Measurements from ENCODE around the gene EDARADD.

Gene EDARADD

DNA sequence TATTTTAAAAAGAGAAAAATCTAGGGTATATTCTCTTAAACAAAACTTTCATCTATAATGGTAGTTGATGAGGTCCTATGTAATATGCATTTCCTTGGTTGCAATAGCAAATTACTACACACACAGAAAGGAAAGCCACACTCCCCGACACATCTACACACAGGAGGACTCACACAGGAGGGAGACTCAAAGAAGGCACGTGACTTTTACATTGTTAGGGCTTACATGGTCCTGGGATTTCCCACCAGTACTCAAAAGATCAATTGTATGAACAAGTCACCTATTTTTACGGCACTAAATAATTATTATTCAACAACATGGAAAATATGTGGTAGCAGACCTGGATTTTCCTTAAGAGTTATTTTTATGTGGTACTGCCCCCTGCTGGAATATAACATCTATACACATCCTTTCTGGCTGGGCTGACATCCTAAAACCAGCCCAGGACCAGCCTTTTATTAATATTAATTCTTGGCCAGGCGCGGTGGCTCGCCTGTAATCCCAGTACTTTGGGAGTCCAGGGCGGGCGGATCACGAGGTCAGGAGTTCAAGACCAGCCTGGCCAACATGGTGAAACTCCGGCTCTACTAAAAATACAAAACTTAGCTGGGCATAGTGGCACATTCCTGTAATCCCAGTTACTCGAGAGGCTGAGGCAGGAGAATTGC is 95.8 kb downstream of the EDARADD start:
- H3K27me3 ChIP-seq (ENCODE audit: insufficient read depth, insufficient read length): no peaks in the 10 kb centered on the region
- DNase-seq (ENCODE audit: low read depth, low spot score): peak; percentile 43
- H3K4me1 ChIP-seq (ENCODE audit: insufficient read depth, insufficient read length): peaks cover 6% of the 10 kb centered on the region
- no peaks in the 10 kb centered on the region for H3K36me3 ChIP-seq (ENCODE audit: insufficient read depth, insufficient read length, low read length)
- H3K9me3 ChIP-seq (ENCODE audit: insufficient read depth, low read length): no peaks in the 10 kb centered on the region
- no peak for TF ChIP-seq SUZ12 (IDR thresholded peaks at IDR 0.05; ENCODE audit: extremely low read depth, insufficient read depth, insufficient read length)
- no peak for TF ChIP-seq ZNF274 (IDR thresholded peaks at IDR 0.05; ENCODE audit: low read depth, low read length)
- no peak for TF ChIP-seq YY1 (IDR thresholded peaks at IDR 0.05; ENCODE audit: insufficient read depth, insufficient read length)
- H3K9ac ChIP-seq (ENCODE audit: insufficient read length, low read depth): no peak overlapping the region
- no peak overlapping the region for H3K4me3 ChIP-seq (ENCODE audit: insufficient read length, low read depth)

DNA sequence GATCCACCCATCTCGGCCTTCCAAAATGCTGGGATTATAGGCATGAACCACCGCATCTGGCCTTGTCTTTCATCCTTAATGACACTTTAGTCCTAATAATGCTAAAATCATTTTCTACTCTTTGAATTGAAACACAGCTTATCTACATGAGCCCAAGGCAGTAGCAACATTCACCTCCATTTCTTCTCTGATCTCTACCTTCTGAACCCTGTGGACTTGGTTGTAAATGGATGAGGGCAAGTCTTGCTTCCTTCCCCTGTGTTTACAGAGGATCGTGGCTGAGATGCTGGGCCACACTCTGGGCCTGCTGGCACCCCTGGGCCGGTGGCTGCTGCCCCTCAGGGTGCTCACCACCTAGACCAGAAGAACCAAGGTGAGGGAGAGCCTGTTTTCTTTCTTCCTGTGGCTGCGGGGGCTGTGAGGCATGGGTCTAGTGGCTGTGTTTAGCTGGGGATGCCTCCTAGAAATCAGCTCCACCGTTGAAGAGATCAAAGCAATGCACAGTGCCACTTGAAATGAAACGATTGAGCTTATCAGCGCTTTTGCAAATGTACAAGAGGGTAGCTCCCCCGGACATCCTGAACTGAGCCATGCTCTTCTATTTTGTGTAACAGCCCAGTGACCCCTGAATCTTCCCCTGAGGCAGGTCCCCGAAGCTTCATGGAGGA is 97.5 kb downstream of the EDARADD start:
- no peaks in the 10 kb centered on the region for H3K27me3 ChIP-seq (ENCODE audit: insufficient read depth, insufficient read length)

DNA sequence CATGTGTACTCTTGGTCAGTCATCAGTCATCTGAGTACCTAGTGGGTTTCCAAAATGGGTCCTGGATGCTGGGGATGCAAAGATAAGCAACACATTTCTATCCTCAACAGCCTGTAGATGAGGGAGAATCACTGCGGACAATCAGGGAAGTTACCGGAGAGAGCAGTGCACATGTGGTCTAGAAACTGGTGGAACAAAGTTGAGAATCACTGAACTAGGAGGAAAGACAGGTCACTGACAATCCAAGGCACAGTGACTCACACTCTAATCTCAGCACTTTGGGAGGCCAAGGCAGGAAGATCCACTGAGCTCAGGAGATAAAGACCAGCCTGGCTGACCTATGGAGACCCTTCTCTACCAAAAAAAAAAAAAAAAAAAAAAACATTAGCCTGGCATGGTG is 98.3 kb downstream of the EDARADD start:
- Histone ChIP-seq H3K4me3 (ENCODE audit: insufficient read length, low read depth) (no peak overlapping the region), H3K36me3 (ENCODE audit: insufficient read depth, insufficient read length, low read length) (no peaks in the 10 kb centered on the region), H3K9ac (ENCODE audit: insufficient read length, low read depth) (no peak overlapping the region), H3K27me3 (ENCODE audit: insufficient read depth, insufficient read length) (no peaks in the 10 kb centered on the region), H3K9me3 (ENCODE audit: insufficient read depth, low read length) (no peaks in the 10 kb centered on the region), H3K4me1 (ENCODE audit: insufficient read depth, insufficient read length) (peaks cover 6% of the 10 kb centered on the region)
- DNase-seq (ENCODE audit: low read depth, low spot score): no peak
- TF ChIP-seq SUZ12 (IDR thresholded peaks at IDR 0.05; ENCODE audit: extremely low read depth, insufficient read depth, insufficient read length) (no peak), ZNF274 (IDR thresholded peaks at IDR 0.05; ENCODE audit: low read depth, low read length) (no peak), YY1 (IDR thresholded peaks at IDR 0.05; ENCODE audit: insufficient read depth, insufficient read length) (no peak)

More for the DNA sequence above, 97.5 kb downstream of the EDARADD start:
- Histone ChIP-seq H3K4me3 (ENCODE audit: insufficient read length, low read depth) (no peak overlapping the region), H3K36me3 (ENCODE audit: insufficient read depth, insufficient read length, low read length) (no peaks in the 10 kb centered on the region), H3K4me1 (ENCODE audit: insufficient read depth, insufficient read length) (peaks cover 6% of the 10 kb centered on the region), H3K9ac (ENCODE audit: insufficient read length, low read depth) (no peak overlapping the region), H3K9me3 (ENCODE audit: insufficient read depth, low read length) (no peaks in the 10 kb centered on the region)
- DNase-seq (ENCODE audit: low read depth, low spot score): no peak
- no peak for TF ChIP-seq SUZ12 (IDR thresholded peaks at IDR 0.05; ENCODE audit: extremely low read depth, insufficient read depth, insufficient read length)
- no peak for TF ChIP-seq ZNF274 (IDR thresholded peaks at IDR 0.05; ENCODE audit: low read depth, low read length)
- no peak for TF ChIP-seq YY1 (IDR thresholded peaks at IDR 0.05; ENCODE audit: insufficient read depth, insufficient read length)

DNA sequence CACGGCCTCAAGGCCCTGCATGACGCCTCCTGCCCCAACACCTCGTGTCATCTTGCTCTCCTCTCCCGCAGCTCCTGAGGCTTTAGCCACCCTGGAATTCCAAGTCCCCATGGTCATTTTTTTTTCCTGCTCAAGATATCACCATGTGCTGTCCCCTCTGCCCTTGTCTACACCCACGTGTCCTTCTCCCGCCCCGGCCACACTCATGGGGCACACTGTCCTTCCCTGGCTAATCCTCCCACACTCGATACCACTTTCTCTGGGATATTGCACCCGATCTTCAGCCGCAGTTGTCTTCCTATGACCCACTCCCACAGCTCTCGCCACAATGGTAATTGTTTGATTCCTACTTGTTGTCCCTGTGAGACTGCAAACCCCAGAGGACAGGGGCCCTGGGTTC is 100.0 kb downstream of the EDARADD start:
- Histone ChIP-seq H3K36me3 (ENCODE audit: insufficient read depth, insufficient read length, low read length) (no peaks in the 10 kb centered on the region), H3K4me3 (ENCODE audit: insufficient read length, low read depth) (no peak overlapping the region), H3K9ac (ENCODE audit: insufficient read length, low read depth) (no peak overlapping the region), H3K9me3 (ENCODE audit: insufficient read depth, low read length) (no peaks in the 10 kb centered on the region), H3K27me3 (ENCODE audit: insufficient read depth, insufficient read length) (no peaks in the 10 kb centered on the region), H3K4me1 (ENCODE audit: insufficient read depth, insufficient read length) (peaks cover 6% of the 10 kb centered on the region)
- no peak for DNase-seq (ENCODE audit: low read depth, low spot score)
- no peak for TF ChIP-seq YY1 (IDR thresholded peaks at IDR 0.05; ENCODE audit: insufficient read depth, insufficient read length)
- TF ChIP-seq ZNF274 (IDR thresholded peaks at IDR 0.05; ENCODE audit: low read depth, low read length): no peak
- TF ChIP-seq SUZ12 (IDR thresholded peaks at IDR 0.05; ENCODE audit: extremely low read depth, insufficient read depth, insufficient read length): no peak

DNA sequence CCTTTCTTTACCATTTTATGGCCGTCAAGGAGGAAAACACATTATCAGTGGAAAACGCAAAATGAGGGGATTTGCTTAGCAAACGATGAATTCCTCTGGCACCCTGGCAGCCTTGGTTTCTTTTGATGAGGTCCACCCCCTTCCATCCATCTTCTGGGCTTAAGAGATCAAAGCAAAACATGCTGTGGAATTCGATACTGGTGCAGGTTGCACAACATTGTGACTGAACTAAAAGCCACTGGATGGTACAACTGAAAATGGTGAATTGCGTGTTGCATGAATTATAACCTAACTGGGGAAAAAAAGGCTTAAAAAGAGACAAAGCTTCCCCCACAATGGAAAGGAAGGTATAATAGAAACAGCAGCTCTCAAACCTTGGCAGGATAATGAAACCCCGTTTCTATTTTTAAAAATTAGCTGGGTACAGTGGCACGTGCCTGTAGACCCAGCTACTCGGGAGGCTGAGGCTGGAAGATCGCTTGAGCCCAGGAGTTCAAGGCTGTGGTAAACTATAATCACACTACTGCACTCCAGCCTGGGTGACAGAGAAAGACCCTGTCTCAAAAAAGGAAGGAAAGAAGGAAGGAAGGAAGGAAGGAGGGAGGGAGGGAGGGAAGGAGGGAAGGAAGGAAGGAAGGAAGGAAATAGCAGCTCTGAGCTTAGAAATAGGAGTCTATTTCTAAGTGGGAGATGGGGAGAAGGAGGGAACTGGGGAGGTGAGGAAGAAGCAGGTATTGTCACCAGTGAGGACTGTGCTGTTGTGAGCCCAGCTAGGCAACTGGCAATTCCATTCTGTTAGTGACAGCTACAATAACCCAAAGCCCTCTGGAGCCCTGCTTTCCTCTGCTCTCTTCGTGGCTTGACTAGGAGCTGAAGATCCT is 100.7 kb downstream of the EDARADD start:
- H3K36me3 ChIP-seq (ENCODE audit: insufficient read depth, insufficient read length, low read length): no peaks in the 10 kb centered on the region
- H3K4me3 ChIP-seq (ENCODE audit: insufficient read length, low read depth): no peak overlapping the region
- no peaks in the 10 kb centered on the region for H3K27me3 ChIP-seq (ENCODE audit: insufficient read depth, insufficient read length)
- no peak for DNase-seq (ENCODE audit: low read depth, low spot score)
- H3K9me3 ChIP-seq (ENCODE audit: insufficient read depth, low read length): no peaks in the 10 kb centered on the region
- TF ChIP-seq YY1 (IDR thresholded peaks at IDR 0.05; ENCODE audit: insufficient read depth, insufficient read length) (no peak), SUZ12 (IDR thresholded peaks at IDR 0.05; ENCODE audit: extremely low read depth, insufficient read depth, insufficient read length) (no peak), ZNF274 (IDR thresholded peaks at IDR 0.05; ENCODE audit: low read depth, low read length) (no peak)
- no peak overlapping the region for H3K9ac ChIP-seq (ENCODE audit: insufficient read length, low read depth)
- peaks cover 6% of the 10 kb centered on the region for H3K4me1 ChIP-seq (ENCODE audit: insufficient read depth, insufficient read length)

DNA sequence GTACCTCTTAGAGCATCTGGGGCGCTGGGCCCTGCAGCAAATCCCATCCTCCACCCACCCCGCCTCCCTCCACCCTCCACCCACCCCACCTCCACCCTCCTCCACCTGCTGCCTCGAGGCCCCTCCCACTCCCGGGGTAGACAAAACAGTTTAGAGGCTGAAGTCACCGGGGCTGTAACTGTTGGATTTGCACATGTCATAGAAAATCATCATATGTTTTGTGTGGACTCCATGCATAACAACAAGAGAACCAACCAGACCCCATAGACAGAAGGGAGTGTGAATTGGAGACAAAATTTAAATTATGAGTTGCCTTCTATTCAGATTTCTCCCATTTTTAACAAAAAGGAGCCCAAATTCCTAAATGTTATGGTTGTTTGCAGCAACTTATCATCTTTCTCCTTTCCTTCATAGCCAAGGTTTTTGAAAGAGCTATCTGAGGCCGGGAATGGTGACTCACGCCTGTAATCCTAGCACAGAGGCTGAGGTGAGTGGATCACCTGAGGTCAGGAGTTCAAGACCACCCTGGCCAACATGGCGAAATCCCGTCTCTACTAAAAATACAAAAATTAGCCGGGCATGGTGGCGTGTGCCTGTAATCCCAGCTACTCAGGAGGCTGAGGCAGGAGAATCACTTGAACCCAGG is 101.5 kb downstream of the EDARADD start:
- no peaks in the 10 kb centered on the region for H3K27me3 ChIP-seq (ENCODE audit: insufficient read depth, insufficient read length)
- H3K9ac ChIP-seq (ENCODE audit: insufficient read length, low read depth): no peak overlapping the region
- no peak for DNase-seq (ENCODE audit: low read depth, low spot score)
- no peaks in the 10 kb centered on the region for H3K9me3 ChIP-seq (ENCODE audit: insufficient read depth, low read length)
- peaks cover 6% of the 10 kb centered on the region for H3K4me1 ChIP-seq (ENCODE audit: insufficient read depth, insufficient read length)
- no peaks in the 10 kb centered on the region for H3K36me3 ChIP-seq (ENCODE audit: insufficient read depth, insufficient read length, low read length)
- no peak overlapping the region for H3K4me3 ChIP-seq (ENCODE audit: insufficient read length, low read depth)
- TF ChIP-seq SUZ12 (IDR thresholded peaks at IDR 0.05; ENCODE audit: extremely low read depth, insufficient read depth, insufficient read length): no peak
- no peak for TF ChIP-seq ZNF274 (IDR thresholded peaks at IDR 0.05; ENCODE audit: low read depth, low read length)
- TF ChIP-seq YY1 (IDR thresholded peaks at IDR 0.05; ENCODE audit: insufficient read depth, insufficient read length): no peak

Measured in NT2/D1 (cell line).